Osteoblast (primary cell): ENCODE measurements around the gene DLGAP1. TPM values are rescaled to one million over a fixed set of nuclear protein-coding genes. Genes with fewer than 3 reads are reported as not detected.

Experiments used
- DNase-seq: peaks from one replicate; pipeline ENCODE4 v3.0.0; 2011; ENCODE audit warnings: low spot score, mixed read lengths; ENCODE audit not compliant: insufficient read length; ENCODE audit errors: missing footprints
- H2AFZ ChIP-seq: 2 replicates; pipeline ENCODE4 v1.6.0; 2011; ENCODE audit warnings: mild to moderate bottlenecking, low read length
- H3K27ac ChIP-seq: 2 replicates; pipeline ENCODE4 v1.5.1; 2011; ENCODE audit warnings: mild to moderate bottlenecking, low read depth, low read length, moderate library complexity
- H3K27me3 ChIP-seq: 2 replicates; pipeline ENCODE4 v1.6.0; 2012; ENCODE audit warnings: mild to moderate bottlenecking, control low read depth, inconsistent platforms, low read length, moderate library complexity; ENCODE audit not compliant: insufficient read depth
- H3K36me3 ChIP-seq: 2 replicates; pipeline ENCODE4 v1.5.1; 2011; ENCODE audit warnings: mild to moderate bottlenecking, low read length, control low read depth, moderate library complexity; ENCODE audit not compliant: insufficient read depth
- H3K4me1 ChIP-seq: 2 replicates; pipeline ENCODE4 v1.5.1; 2011; ENCODE audit warnings: mild to moderate bottlenecking, low read length, control low read depth, moderate library complexity; ENCODE audit not compliant: insufficient read depth
- H3K4me2 ChIP-seq: 2 replicates; pipeline ENCODE4 v1.6.0; 2011; ENCODE audit warnings: mild to moderate bottlenecking, low read length; ENCODE audit not compliant: insufficient read depth
- H3K4me3 ChIP-seq: fragments of 200-600 bp; sonication (generic); 3 replicates; pipeline ENCODE4 v1.5.1; 2012; ENCODE audit warnings: mild to moderate bottlenecking, low read length, inconsistent platforms; ENCODE audit not compliant: insufficient read depth
- H3K79me2 ChIP-seq: 2 replicates; pipeline ENCODE4 v1.6.0; 2012; ENCODE audit warnings: mild to moderate bottlenecking, low read length, control low read depth, inconsistent platforms; ENCODE audit not compliant: insufficient read depth
- H3K9me3 ChIP-seq: 2 replicates; pipeline ENCODE4 v1.5.1; 2011; ENCODE audit warnings: low read depth, low read length, control low read depth
- H4K20me1 ChIP-seq: 2 replicates; pipeline ENCODE4 v1.6.0; 2012; ENCODE audit warnings: mild to moderate bottlenecking, low read length, control low read depth; ENCODE audit not compliant: insufficient read depth
- total RNA-seq: library from RNA; depleted of rRNA; stranded (reverse); fragments of >200 nt; gene quantifications from 2 replicates; pipeline ENCODE4 v1.2.3, GENCODE V29; 2012
- TF ChIP-seq, protein P1 (sequence below): IDR thresholded peaks from 2 replicates; pipeline ENCODE4 v1.5.1; 2011; ENCODE audit warnings: mild to moderate bottlenecking, low read depth, low read length, moderate library complexity; ENCODE audit errors: extremely low read depth

DLGAP1 gene
- total RNA-seq, 1 donor: not detected

- no peaks in the 10 kb centered on the region for H3K4me1 ChIP-seq
- no peaks in the 10 kb centered on the region for H4K20me1 ChIP-seq
- H3K4me2 ChIP-seq: no peak overlapping the region
- TF ChIP-seq, protein P1, sequence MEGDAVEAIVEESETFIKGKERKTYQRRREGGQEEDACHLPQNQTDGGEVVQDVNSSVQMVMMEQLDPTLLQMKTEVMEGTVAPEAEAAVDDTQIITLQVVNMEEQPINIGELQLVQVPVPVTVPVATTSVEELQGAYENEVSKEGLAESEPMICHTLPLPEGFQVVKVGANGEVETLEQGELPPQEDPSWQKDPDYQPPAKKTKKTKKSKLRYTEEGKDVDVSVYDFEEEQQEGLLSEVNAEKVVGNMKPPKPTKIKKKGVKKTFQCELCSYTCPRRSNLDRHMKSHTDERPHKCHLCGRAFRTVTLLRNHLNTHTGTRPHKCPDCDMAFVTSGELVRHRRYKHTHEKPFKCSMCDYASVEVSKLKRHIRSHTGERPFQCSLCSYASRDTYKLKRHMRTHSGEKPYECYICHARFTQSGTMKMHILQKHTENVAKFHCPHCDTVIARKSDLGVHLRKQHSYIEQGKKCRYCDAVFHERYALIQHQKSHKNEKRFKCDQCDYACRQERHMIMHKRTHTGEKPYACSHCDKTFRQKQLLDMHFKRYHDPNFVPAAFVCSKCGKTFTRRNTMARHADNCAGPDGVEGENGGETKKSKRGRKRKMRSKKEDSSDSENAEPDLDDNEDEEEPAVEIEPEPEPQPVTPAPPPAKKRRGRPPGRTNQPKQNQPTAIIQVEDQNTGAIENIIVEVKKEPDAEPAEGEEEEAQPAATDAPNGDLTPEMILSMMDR: no peak
- H3K27ac ChIP-seq: no peak overlapping the region
- H3K27me3 ChIP-seq: no peaks in the 10 kb centered on the region
- no peaks in the 10 kb centered on the region for H3K36me3 ChIP-seq
- H3K79me2 ChIP-seq: no peaks in the 10 kb centered on the region
- H2AFZ ChIP-seq: no peak overlapping the region
- H3K4me3 ChIP-seq: no peak overlapping the region
- peaks cover 9% of the 10 kb centered on the region for H3K9me3 ChIP-seq
- DNase-seq: no peak
These were observed 274.0 kb downstream of the DLGAP1 start for GRCh38 chr18:4181086-4181485.

- TF ChIP-seq, protein P1: no peak
- H3K9me3 ChIP-seq: peaks cover 8% of the 10 kb centered on the region
- H2AFZ ChIP-seq: no peak overlapping the region
- H3K4me2 ChIP-seq: no peak overlapping the region
- no peaks in the 10 kb centered on the region for H3K36me3 ChIP-seq
- H3K4me3 ChIP-seq: no peak overlapping the region
- H3K79me2 ChIP-seq: no peaks in the 10 kb centered on the region
- no peak overlapping the region for H3K27ac ChIP-seq
- H4K20me1 ChIP-seq: no peaks in the 10 kb centered on the region
- no peaks in the 10 kb centered on the region for H3K4me1 ChIP-seq
- H3K27me3 ChIP-seq: no peaks in the 10 kb centered on the region
- no peak for DNase-seq
These were observed 282.7 kb downstream of the DLGAP1 start for GRCh38 chr18:4172196-4173100.

- no peaks in the 10 kb centered on the region for H3K4me1 ChIP-seq
- DNase-seq: no peak
- H3K27ac ChIP-seq: no peak overlapping the region
- H3K4me2 ChIP-seq: no peak overlapping the region
- TF ChIP-seq, protein P1: no peak
- peaks cover 2% of the 10 kb centered on the region for H3K9me3 ChIP-seq
- no peaks in the 10 kb centered on the region for H3K27me3 ChIP-seq
- no peaks in the 10 kb centered on the region for H3K79me2 ChIP-seq
- H2AFZ ChIP-seq: no peak overlapping the region
- no peaks in the 10 kb centered on the region for H3K36me3 ChIP-seq
- H4K20me1 ChIP-seq: no peaks in the 10 kb centered on the region
- no peak overlapping the region for H3K4me3 ChIP-seq
These were observed 297.8 kb downstream of the DLGAP1 start for GRCh38 chr18:4157352-4157751.

GRCh38 chr18:4146797-4147196 lies 308.3 kb downstream of the DLGAP1 start:
- TF ChIP-seq, protein P1: no peak
- H3K79me2 ChIP-seq: no peaks in the 10 kb centered on the region

More at GRCh38 chr18:4146797-4147196, 308.3 kb downstream of the DLGAP1 start:
- H3K36me3 ChIP-seq: no peaks in the 10 kb centered on the region
- H3K4me2 ChIP-seq: no peak overlapping the region
- H3K9me3 ChIP-seq: peaks cover 3% of the 10 kb centered on the region
- H3K27me3 ChIP-seq: no peaks in the 10 kb centered on the region
- no peak overlapping the region for H2AFZ ChIP-seq
- no peaks in the 10 kb centered on the region for H4K20me1 ChIP-seq
- H3K4me3 ChIP-seq: no peak overlapping the region
- H3K4me1 ChIP-seq: no peaks in the 10 kb centered on the region
- no peak overlapping the region for H3K27ac ChIP-seq
- DNase-seq: no peak
